NB4 (cell line): Measurements from ENCODE around the gene HADHA.
A peak's percentile ranks its signal among the peaks of the same experiment; 100 is the strongest.

Experiments
- DNase-seq: peaks from one replicate; pipeline ENCODE4 v3.0.0; 2010; ENCODE audit warnings: low read depth
- H3K4me3 ChIP-seq: one replicate; pipeline ENCODE4 v1.5.1; 2011; ENCODE audit warnings: mild to moderate bottlenecking, low read depth, low read length, moderate library complexity
- CTCF ChIP-seq: IDR thresholded peaks from one replicate; pipeline ENCODE4 v1.5.1; 2012; ENCODE audit warnings: low read depth, low read length
- MAX ChIP-seq: IDR thresholded peaks from 2 replicates; pipeline ENCODE4 v1.6.1; 2011; ENCODE audit warnings: low read depth, low read length
- MYC ChIP-seq: IDR thresholded peaks from 2 replicates; pipeline ENCODE4 v1.6.1; 2011; ENCODE audit warnings: low read depth, low read length
- POLR2A ChIP-seq: IDR thresholded peaks from 2 replicates; pipeline ENCODE4 v1.6.1; 2011; ENCODE audit warnings: mild to moderate bottlenecking; ENCODE audit not compliant: insufficient read length; ENCODE audit errors: extremely low read depth

The HADHA gene

GRCh38 chr2:26185954-26186770 is 58.3 kb downstream of the HADHA start:
- no peak overlapping the region for H3K4me3 ChIP-seq
- TF ChIP-seq MAX (no peak), POLR2A (no peak), CTCF (no peak), MYC (no peak)
- DNase-seq: peak; percentile 60

GRCh38 chr2:26185304-26185928 is 59.0 kb downstream of the HADHA start:
- TF ChIP-seq MYC (no peak), CTCF (no peak), MAX (no peak), POLR2A (no peak)
- H3K4me3 ChIP-seq: no peak overlapping the region
- DNase-seq: peak; percentile 37

GRCh38 chr2:26184555-26185303 is 59.7 kb downstream of the HADHA start:
- H3K4me3 ChIP-seq: no peak overlapping the region
- TF ChIP-seq MYC (no peak), CTCF (peak; percentile 53)
- DNase-seq: peak; percentile 88

GRCh38 chr2:26184121-26184520 is 60.3 kb downstream of the HADHA start:
- no peak for TF ChIP-seq MAX
- no peak for TF ChIP-seq CTCF
- no peak for DNase-seq
- H3K4me3 ChIP-seq: no peak overlapping the region

- no peak for TF ChIP-seq CTCF
- no peak for TF ChIP-seq MYC
- TF ChIP-seq POLR2A: no peak
- no peak for TF ChIP-seq MAX
- no peak overlapping the region for H3K4me3 ChIP-seq
- no peak for DNase-seq
These were observed 61.4 kb downstream of the HADHA start for GRCh38 chr2:26182887-26183630.
